GM13976 (cell line): ENCODE data around the gene NBAS.

Source experiments
- DNase-seq: peaks from one replicate; pipeline ENCODE4 v3.0.0; 2012; ENCODE audit warnings: low spot score
- in situ Hi-C: fragments of 300-500 bp; cut with MboI; formaldehyde crosslinking; loops from one replicate; pipeline ENCODE4 v1.12.0; 2022; ENCODE audit warnings: low sequenced_read_pairs, mixed read lengths, inconsistent platforms; ENCODE audit not compliant: unreplicated experiment
- TF ChIP-seq, protein P1 (sequence below): IDR thresholded peaks from 2 replicates; pipeline ENCODE4 v1.5.1; 2012; ENCODE audit warnings: borderline replicate concordance, mild to moderate bottlenecking; ENCODE audit not compliant: insufficient read depth; ENCODE audit errors: extremely low read depth, missing control alignments, control extremely low read depth

The NBAS gene

GRCh38 chr2:15279201-15279876 is 281.8 kb downstream of the NBAS start:
- in situ Hi-C loops, result no loop called here
- TF ChIP-seq, protein P1, sequence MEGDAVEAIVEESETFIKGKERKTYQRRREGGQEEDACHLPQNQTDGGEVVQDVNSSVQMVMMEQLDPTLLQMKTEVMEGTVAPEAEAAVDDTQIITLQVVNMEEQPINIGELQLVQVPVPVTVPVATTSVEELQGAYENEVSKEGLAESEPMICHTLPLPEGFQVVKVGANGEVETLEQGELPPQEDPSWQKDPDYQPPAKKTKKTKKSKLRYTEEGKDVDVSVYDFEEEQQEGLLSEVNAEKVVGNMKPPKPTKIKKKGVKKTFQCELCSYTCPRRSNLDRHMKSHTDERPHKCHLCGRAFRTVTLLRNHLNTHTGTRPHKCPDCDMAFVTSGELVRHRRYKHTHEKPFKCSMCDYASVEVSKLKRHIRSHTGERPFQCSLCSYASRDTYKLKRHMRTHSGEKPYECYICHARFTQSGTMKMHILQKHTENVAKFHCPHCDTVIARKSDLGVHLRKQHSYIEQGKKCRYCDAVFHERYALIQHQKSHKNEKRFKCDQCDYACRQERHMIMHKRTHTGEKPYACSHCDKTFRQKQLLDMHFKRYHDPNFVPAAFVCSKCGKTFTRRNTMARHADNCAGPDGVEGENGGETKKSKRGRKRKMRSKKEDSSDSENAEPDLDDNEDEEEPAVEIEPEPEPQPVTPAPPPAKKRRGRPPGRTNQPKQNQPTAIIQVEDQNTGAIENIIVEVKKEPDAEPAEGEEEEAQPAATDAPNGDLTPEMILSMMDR, result no peak
- no peak for DNase-seq

DNA sequence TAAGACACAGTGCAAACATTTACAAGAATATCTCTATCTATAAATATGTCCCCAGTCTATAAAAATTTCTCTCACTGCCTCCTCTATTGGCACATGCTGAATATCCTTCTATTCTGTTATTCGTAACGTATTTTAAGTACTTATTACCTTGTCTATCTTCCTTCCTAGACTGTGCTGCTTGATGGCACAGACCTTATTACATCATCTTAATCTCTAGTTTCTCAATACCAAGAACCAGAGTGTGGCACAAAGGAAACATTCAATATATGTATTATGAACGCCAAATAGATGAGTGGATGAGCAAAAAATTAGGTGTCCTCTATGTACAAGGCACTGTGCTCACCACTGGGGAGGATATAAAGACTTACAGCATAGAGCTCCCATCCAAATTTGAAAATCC is 282.8 kb downstream of the NBAS start:
- in situ Hi-C loops, result no loop called here
- TF ChIP-seq, protein P1, result no peak
- no peak for DNase-seq

DNA sequence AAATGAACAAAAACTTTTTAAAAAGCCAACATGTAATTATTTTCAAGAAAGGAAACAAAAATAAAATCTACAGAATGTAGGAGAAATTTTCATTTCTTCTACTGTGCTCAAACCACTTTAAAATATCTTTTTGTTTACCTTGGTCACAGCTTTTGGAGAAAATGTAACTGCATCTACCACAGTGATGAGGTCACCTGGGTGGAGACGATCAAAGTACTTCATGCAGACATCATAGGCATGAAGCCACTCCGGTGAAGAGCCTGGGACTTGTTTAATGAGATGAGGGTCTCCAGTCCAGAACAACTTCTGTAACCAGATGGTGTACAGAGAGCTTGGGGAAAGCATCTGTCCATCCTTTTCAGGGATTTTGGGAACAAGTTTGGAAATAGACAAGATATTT is 285.8 kb downstream of the NBAS start:
- TF ChIP-seq, protein P1, result no peak
- DNase-seq, result no peak
- in situ Hi-C loops, result no loop called here

GRCh38 chr2:15273452-15273851 is 287.7 kb downstream of the NBAS start:
- DNase-seq, result no peak
- TF ChIP-seq, protein P1, result no peak
- in situ Hi-C loops, result no loop called here

- no peak for DNase-seq
- in situ Hi-C loops, result no loop called here
- TF ChIP-seq, protein P1, result no peak
These were observed 288.2 kb downstream of the NBAS start for GRCh38 chr2:15272942-15273341.

GRCh38 chr2:15271941-15272542 is 289.1 kb downstream of the NBAS start:
- no peak for DNase-seq
- TF ChIP-seq, protein P1, result no peak
- in situ Hi-C loops, result no loop called here
